ENCODE results near the gene ZNF470. TPM values are rescaled to one million over a fixed set of nuclear protein-coding genes. Genes with fewer than 3 reads are reported as not detected.

Gene ZNF470
- total and polyA plus RNA-seq, 2 of the 13 experiments (the other 11 are each of a cell fraction or from before 2014, with no cell fraction given), result not detected

- TF ChIP-seq SKIL (CRISPR knock-in tag; IDR thresholded peaks at IDR 0.05; ENCODE audit: borderline replicate concordance) (peak; percentile 10; the same call in 1 of the 2 replicates), ZSCAN5A (CRISPR knock-in tag; IDR thresholded peaks at IDR 0.05; ENCODE audit: borderline replicate concordance) (no peak; the same call in 1 of the 2 replicates), RFXANK (CRISPR knock-in tag; IDR thresholded peaks at IDR 0.05) (no peak), YEATS2 (CRISPR knock-in tag; IDR thresholded peaks at IDR 0.05; ENCODE audit: borderline replicate concordance) (0 out of 2 replicates have a peak, but pooled peaks have one; percentile 53), ZBTB4 (CRISPR knock-in tag; IDR thresholded peaks at IDR 0.05; ENCODE audit: borderline replicate concordance) (no peak), ZNF547 (CRISPR knock-in tag; IDR thresholded peaks at IDR 0.05) (peak; percentile 96), ZNF343 (CRISPR knock-in tag; IDR thresholded peaks at IDR 0.05) (no peak), BCL3 (CRISPR knock-in tag; IDR thresholded peaks at IDR 0.05) (peak; percentile 86), ZNF883 (CRISPR knock-in tag; IDR thresholded peaks at IDR 0.05; ENCODE audit: not compliant biosample characterization) (peak; percentile 90), ASH2L (IDR thresholded peaks at IDR 0.05; ENCODE audit: insufficient read length, low read depth, low read length) (peak; percentile 64), SOX13 (IDR thresholded peaks at IDR 0.05) (no peak), SOX13 (CRISPR knock-in tag; conservative IDR thresholded peaks at IDR 0.05 in 1 of 2, IDR thresholded peaks at IDR 0.05 in 1 of 2) (0 out of 4 replicates have a peak, but pooled peaks of 1 of the 2 experiments have one; percentile 11)
These were observed 27.7 kb downstream of the ZNF470 start, which contains the start of gene ZNF71 (continued) for GRCh38 chr19:56594783-56595547.
